Measurements from ENCODE around the gene MYRIP. TPM values are rescaled to one million over a fixed set of nuclear protein-coding genes. Genes with fewer than 3 reads are reported as not detected.

Gene MYRIP
- total RNA-seq, 4 donors from 2014 or later: 1.0 to 9.6 (median 3.2) TPM

- ATAC-seq (ENCODE audit: low FRiP score): no peak
- no peak for TF ChIP-seq CTCF (IDR thresholded peaks at IDR 0.05)
- no peak for DNase-seq (ENCODE audit: low spot score)
Measured at GRCh38 chr3:40237159-40237558, 427.8 kb downstream of the MYRIP start.

GRCh38 chr3:40237889-40238571, 428.6 kb downstream of the MYRIP start:
- no peak for DNase-seq (ENCODE audit: low spot score)
- ATAC-seq (ENCODE audit: low FRiP score): no peak
- TF ChIP-seq CTCF (IDR thresholded peaks at IDR 0.05): no peak

GRCh38 chr3:40240921-40241320, 431.5 kb downstream of the MYRIP start:
- TF ChIP-seq CTCF (IDR thresholded peaks at IDR 0.05): no peak
- no peak for ATAC-seq (ENCODE audit: low FRiP score)
- no peak for DNase-seq (ENCODE audit: low spot score)

GRCh38 chr3:40242216-40242615, 432.8 kb downstream of the MYRIP start:
- ATAC-seq (ENCODE audit: low FRiP score) (no peak), DNase-seq (ENCODE audit: low spot score) (no peak)
- TF ChIP-seq CTCF (IDR thresholded peaks at IDR 0.05): no peak

GRCh38 chr3:40242638-40243037, 433.2 kb downstream of the MYRIP start:
- no peak for ATAC-seq (ENCODE audit: low FRiP score)
- TF ChIP-seq CTCF (IDR thresholded peaks at IDR 0.05): no peak
- DNase-seq (ENCODE audit: low spot score): no peak

GRCh38 chr3:40243056-40243455, 433.6 kb downstream of the MYRIP start:
- TF ChIP-seq CTCF (IDR thresholded peaks at IDR 0.05): no peak
- DNase-seq (ENCODE audit: low spot score) (no peak), ATAC-seq (ENCODE audit: low FRiP score) (no peak)

- TF ChIP-seq CTCF (IDR thresholded peaks at IDR 0.05): no peak
- no peak for ATAC-seq (ENCODE audit: low FRiP score)
- DNase-seq (ENCODE audit: low spot score): no peak
Measured at GRCh38 chr3:40247714-40248454, 438.5 kb downstream of the MYRIP start.
